Measurements from ENCODE around the gene C7.
"Not testable (repeated sequence)": the region's sequence is repeated elsewhere in the genome, so short reads cannot be mapped to it uniquely, and the experiment has no call there.

Gene C7

GRCh38 chr5:40875958-40876357, 33.3 kb upstream of the C7 start:
- Histone ChIP-seq H3K4me3 (ENCODE audit: low read length) (no peak overlapping the region), H3K4me2 (ENCODE audit: low read length) (no peak overlapping the region), H2AFZ (ENCODE audit: low read depth, low read length) (no peak overlapping the region), H4K20me1 (ENCODE audit: insufficient read depth, low read length) (no peaks in the 10 kb centered on the region), H3K9me3 (ENCODE audit: insufficient read depth, low read length) (no peaks in the 10 kb centered on the region), H3K27me3 (ENCODE audit: low read depth, low read length) (no peaks in the 10 kb centered on the region), H3K79me2 (ENCODE audit: low read length) (no peaks in the 10 kb centered on the region), H3K4me1 (ENCODE audit: low read length) (peaks cover 26% of the 10 kb centered on the region), H3K36me3 (replicated peaks; ENCODE audit: low read depth, low read length) (no peaks in the 10 kb centered on the region), H3K27ac (ENCODE audit: low read length) (no peak overlapping the region), H3K9ac (ENCODE audit: low read length) (no peak overlapping the region)
- TF ChIP-seq EZH2phosphoT487 (IDR thresholded peaks at IDR 0.05; ENCODE audit: low read depth) = no peak
- no peak for TF ChIP-seq CTCF (IDR thresholded peaks at IDR 0.05; ENCODE audit: low read depth, low read length)

- H3K4me3 ChIP-seq (ENCODE audit: low read length) = no peak overlapping the region
Measured at GRCh38 chr5:40877371-40877988, 31.8 kb upstream of the C7 start.

GRCh38 chr5:40879163-40879942, 29.9 kb upstream of the C7 start:
- Histone ChIP-seq H3K4me1 (ENCODE audit: low read length) (peaks cover 3% of the 10 kb centered on the region; the same call in 1 of the 2 replicates), H3K9me3 (ENCODE audit: insufficient read depth, low read length) (no peaks in the 10 kb centered on the region), H3K27me3 (ENCODE audit: low read depth, low read length) (no peaks in the 10 kb centered on the region), H3K4me3 (ENCODE audit: low read length) (peak overlapping the region; percentile 53), H3K4me2 (ENCODE audit: low read length) (peak overlapping the region; percentile 60), H4K20me1 (ENCODE audit: insufficient read depth, low read length) (no peaks in the 10 kb centered on the region), H3K36me3 (replicated peaks; ENCODE audit: low read depth, low read length) (no peaks in the 10 kb centered on the region), H2AFZ (ENCODE audit: low read depth, low read length) (no peak overlapping the region), H3K9ac (ENCODE audit: low read length) (no peak overlapping the region), H3K27ac (ENCODE audit: low read length) (no peak overlapping the region), H3K79me2 (ENCODE audit: low read length) (no peaks in the 10 kb centered on the region)
- TF ChIP-seq EZH2phosphoT487 (IDR thresholded peaks at IDR 0.05; ENCODE audit: low read depth) (no peak), CTCF (IDR thresholded peaks at IDR 0.05; ENCODE audit: low read depth, low read length) (peak; percentile 62)

More at GRCh38 chr5:40877371-40877988, 31.8 kb upstream of the C7 start:
- Histone ChIP-seq H3K27me3 (ENCODE audit: low read depth, low read length) (no peaks in the 10 kb centered on the region), H3K4me1 (ENCODE audit: low read length) (peaks cover 17% of the 10 kb centered on the region), H2AFZ (ENCODE audit: low read depth, low read length) (no peak overlapping the region), H3K27ac (ENCODE audit: low read length) (no peak overlapping the region), H3K9ac (ENCODE audit: low read length) (no peak overlapping the region), H3K79me2 (ENCODE audit: low read length) (no peaks in the 10 kb centered on the region), H3K4me2 (ENCODE audit: low read length) (no peak overlapping the region), H3K9me3 (ENCODE audit: insufficient read depth, low read length) (no peaks in the 10 kb centered on the region), H3K36me3 (replicated peaks; ENCODE audit: low read depth, low read length) (no peaks in the 10 kb centered on the region), H4K20me1 (ENCODE audit: insufficient read depth, low read length) (no peaks in the 10 kb centered on the region)
- TF ChIP-seq EZH2phosphoT487 (IDR thresholded peaks at IDR 0.05; ENCODE audit: low read depth) = no peak
- TF ChIP-seq CTCF (IDR thresholded peaks at IDR 0.05; ENCODE audit: low read depth, low read length) = no peak

DNA sequence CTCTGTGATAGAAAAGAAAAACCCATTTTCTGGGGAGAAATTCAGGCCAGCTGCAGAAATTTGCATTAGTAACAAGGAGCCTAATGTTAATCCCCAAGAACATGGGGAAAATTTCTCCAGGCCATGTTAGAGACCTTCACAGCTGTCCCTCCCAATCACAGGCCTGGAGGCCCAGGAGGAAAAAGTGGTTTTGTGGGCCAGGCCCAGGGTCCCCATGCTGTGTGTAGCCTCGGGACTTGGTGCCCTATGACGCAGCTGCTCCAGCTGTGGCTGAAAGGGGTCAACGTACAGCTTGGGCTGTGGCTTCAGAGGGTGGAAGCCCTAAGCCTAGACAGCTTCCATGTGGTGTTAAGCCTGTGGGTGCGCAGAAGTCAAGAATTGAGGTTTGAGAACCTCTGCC, 27.0 kb upstream of the C7 start:
- TF ChIP-seq CTCF (IDR thresholded peaks at IDR 0.05; ENCODE audit: low read depth, low read length) = no peak
- TF ChIP-seq EZH2phosphoT487 (IDR thresholded peaks at IDR 0.05; ENCODE audit: low read depth) = no peak
- Histone ChIP-seq H3K4me2 (ENCODE audit: low read length) (no peak overlapping the region), H3K9ac (ENCODE audit: low read length) (no peak overlapping the region), H3K4me3 (ENCODE audit: low read length) (no peak overlapping the region), H2AFZ (ENCODE audit: low read depth, low read length) (no peak overlapping the region), H3K27ac (ENCODE audit: low read length) (no peak overlapping the region), H3K9me3 (ENCODE audit: insufficient read depth, low read length) (no peaks in the 10 kb centered on the region), H3K27me3 (ENCODE audit: low read depth, low read length) (no peaks in the 10 kb centered on the region), H3K79me2 (ENCODE audit: low read length) (no peaks in the 10 kb centered on the region), H3K4me1 (ENCODE audit: low read length) (peaks cover 3% of the 10 kb centered on the region; the same call in 1 of the 2 replicates), H4K20me1 (ENCODE audit: insufficient read depth, low read length) (no peaks in the 10 kb centered on the region), H3K36me3 (replicated peaks; ENCODE audit: low read depth, low read length) (no peaks in the 10 kb centered on the region)

GRCh38 chr5:40883051-40883450, 26.2 kb upstream of the C7 start:
- H2AFZ ChIP-seq (ENCODE audit: low read depth, low read length); H3K27ac ChIP-seq (ENCODE audit: low read length); H3K9me3 ChIP-seq (ENCODE audit: insufficient read depth, low read length); H3K4me3 ChIP-seq (ENCODE audit: low read length); H3K36me3 ChIP-seq (replicated peaks; ENCODE audit: low read depth, low read length); H3K9ac ChIP-seq (ENCODE audit: low read length); H3K79me2 ChIP-seq (ENCODE audit: low read length); H3K27me3 ChIP-seq (ENCODE audit: low read depth, low read length); H4K20me1 ChIP-seq (ENCODE audit: insufficient read depth, low read length); H3K4me1 ChIP-seq (ENCODE audit: low read length); H3K4me2 ChIP-seq (ENCODE audit: low read length): not testable (repeated sequence)
